WTC11 (cell line): ENCODE results near the gene PPP2R2C. TPM values are rescaled to one million over a fixed set of nuclear protein-coding genes. Genes with fewer than 3 reads are reported as not detected.
A peak's percentile ranks its signal among the peaks of the same experiment; 100 is the strongest.

Experiments
- ATAC-seq: fragments of 200-7000 bp; cut with Tn5 transposase; 2 replicates; pipeline ENCODE4 v1.10.0; 2021; ENCODE audit warnings: mild to moderate bottlenecking, moderate library complexity
- CTCF ChIA-PET: fragments of 300-600 bp; sonication (Branson Sonifier 250); formaldehyde crosslinking; loops from one replicate; lab custom pipeline; 2021; ENCODE audit warnings: antibody characterized with exemption; lab: Charles Lee
- POLR2A ChIA-PET: fragments of 350-600 bp; sonication (Branson Sonifier 250); formaldehyde crosslinking; loops from one replicate; lab custom pipeline; 2021; ENCODE audit warnings: antibody characterized with exemption; lab: Charles Lee
- DNase-seq: peaks from one replicate; pipeline ENCODE4 v3.0.0; 2021; ENCODE audit warnings: low spot score
- H3K27ac Mint-ChIP-seq: 2 replicates; pipeline ENCODE4 v1.8.0; 2021; ENCODE audit warnings: mixed read lengths
- H3K27me3 Mint-ChIP-seq: 2 replicates; pipeline ENCODE4 v1.8.0; 2021; ENCODE audit warnings: low read depth, mild to moderate bottlenecking, moderate library complexity, mixed read lengths
- H3K36me3 Mint-ChIP-seq: 2 replicates; pipeline ENCODE4 v1.8.0; 2021; ENCODE audit warnings: mixed read lengths
- H3K4me1 Mint-ChIP-seq: 2 replicates; pipeline ENCODE4 v1.8.0; 2022; ENCODE audit warnings: mixed read lengths
- H3K4me3 Mint-ChIP-seq: 2 replicates; pipeline ENCODE4 v1.8.0; 2021; ENCODE audit warnings: mild to moderate bottlenecking, moderate library complexity, mixed read lengths
- H3K9me3 Mint-ChIP-seq: 2 replicates; pipeline ENCODE4 v1.8.0; 2021; ENCODE audit warnings: mixed read lengths
- CREB1 ChIP-seq: sonication (generic); formaldehyde crosslinking; IDR thresholded peaks from 2 replicates; pipeline ENCODE4 v1.8.0; 2023; ENCODE audit warnings: mild to moderate bottlenecking, missing genetic modification reagents
- E2F1 ChIP-seq: sonication (generic); formaldehyde crosslinking; IDR thresholded peaks from 2 replicates; pipeline ENCODE4 v1.8.0; 2022; ENCODE audit warnings: mild to moderate bottlenecking, missing genetic modification reagents
- E2F4 ChIP-seq: sonication (generic); formaldehyde crosslinking; IDR thresholded peaks from 2 replicates; pipeline ENCODE4 v1.8.1; 2022; ENCODE audit warnings: low read depth, mild to moderate bottlenecking, moderate library complexity, missing genetic modification reagents, borderline replicate concordance
- ETV6 ChIP-seq: sonication (generic); formaldehyde crosslinking; IDR thresholded peaks from 2 replicates; pipeline ENCODE4 v1.8.1; 2022; ENCODE audit warnings: mild to moderate bottlenecking, missing genetic modification reagents
- FOXK1 ChIP-seq: sonication (generic); formaldehyde crosslinking; IDR thresholded peaks from 2 replicates; pipeline ENCODE4 v1.8.0; 2022; ENCODE audit warnings: mild to moderate bottlenecking, moderate library complexity, missing genetic modification reagents
- FOXP1 ChIP-seq: sonication (generic); formaldehyde crosslinking; IDR thresholded peaks from 2 replicates; pipeline ENCODE4 v1.8.0; 2022; ENCODE audit warnings: missing genetic modification reagents, mild to moderate bottlenecking, moderate library complexity, borderline replicate concordance
- GABPB1 ChIP-seq: sonication (generic); formaldehyde crosslinking; IDR thresholded peaks from 2 replicates; pipeline ENCODE4 v1.8.1; 2023; ENCODE audit warnings: mild to moderate bottlenecking, missing genetic modification reagents
- GRHL2 ChIP-seq: fragments of 250-450 bp; sonication (Bioruptor Pico); IDR thresholded peaks from 2 replicates; pipeline ENCODE4 v1.8.0; 2022; ENCODE audit warnings: mild to moderate bottlenecking, moderate library complexity; ENCODE audit not compliant: insufficient replicate concordance, severe bottlenecking
- NFE2L1 ChIP-seq: sonication (generic); formaldehyde crosslinking; IDR thresholded peaks from 2 replicates; pipeline ENCODE4 v1.8.1; 2023; ENCODE audit warnings: missing genetic modification reagents
- RORB ChIP-seq: fragments of 250-450 bp; sonication (Bioruptor Pico); IDR thresholded peaks from 2 replicates; pipeline ENCODE4 v1.9.0; 2021; ENCODE audit warnings: mild to moderate bottlenecking
- STAT6 ChIP-seq: sonication (generic); formaldehyde crosslinking; conservative IDR thresholded peaks from 2 replicates; pipeline ENCODE4 v1.8.1; 2023; ENCODE audit warnings: mild to moderate bottlenecking, low read depth, missing genetic modification reagents, moderate library complexity
- USF1 ChIP-seq: sonication (generic); formaldehyde crosslinking; IDR thresholded peaks from 2 replicates; pipeline ENCODE4 v1.8.0; 2022; ENCODE audit warnings: mild to moderate bottlenecking, missing genetic modification reagents
- ZBTB21 ChIP-seq: sonication (generic); formaldehyde crosslinking; IDR thresholded peaks from 2 replicates; pipeline ENCODE4 v1.8.1; 2023; ENCODE audit warnings: mild to moderate bottlenecking, missing genetic modification reagents, borderline replicate concordance
- ZNF121 ChIP-seq: sonication (generic); formaldehyde crosslinking; IDR thresholded peaks from 2 replicates; pipeline ENCODE4 v1.8.0; 2023; ENCODE audit warnings: missing genetic modification reagents
- ZNF281 ChIP-seq: sonication (generic); formaldehyde crosslinking; IDR thresholded peaks from 2 replicates; pipeline ENCODE4 v1.8.0; 2023; ENCODE audit warnings: mild to moderate bottlenecking, missing genetic modification reagents
- total RNA-seq: library from RNA; stranded (reverse); gene quantifications from 3 replicates; pipeline ENCODE4 v1.2.3, GENCODE V29; 2021
- TF ChIP-seq, protein P1 (sequence below): sonication (generic); formaldehyde crosslinking; IDR thresholded peaks from 2 replicates; pipeline ENCODE4 v1.8.0; 2022; ENCODE audit warnings: mild to moderate bottlenecking, missing genetic modification reagents
- TF ChIP-seq, protein P2 (sequence below): fragments of 250-450 bp; sonication (Bioruptor Pico); conservative IDR thresholded peaks from 2 replicates; pipeline ENCODE4 v1.9.0; 2021; ENCODE audit warnings: mild to moderate bottlenecking
- TF ChIP-seq, protein P3 (sequence below): sonication (generic); formaldehyde crosslinking; IDR thresholded peaks from 2 replicates; pipeline ENCODE4 v1.8.1; 2022; ENCODE audit warnings: low read depth, missing genetic modification reagents, borderline replicate concordance
- TF ChIP-seq, protein P4 (sequence below): sonication (generic); formaldehyde crosslinking; IDR thresholded peaks from 2 replicates; pipeline ENCODE4 v1.8.0; 2022; ENCODE audit warnings: mild to moderate bottlenecking, missing genetic modification reagents

Gene PPP2R2C
- total RNA-seq, 1 experiment from 2014 or later = 11.5 TPM

DNA sequence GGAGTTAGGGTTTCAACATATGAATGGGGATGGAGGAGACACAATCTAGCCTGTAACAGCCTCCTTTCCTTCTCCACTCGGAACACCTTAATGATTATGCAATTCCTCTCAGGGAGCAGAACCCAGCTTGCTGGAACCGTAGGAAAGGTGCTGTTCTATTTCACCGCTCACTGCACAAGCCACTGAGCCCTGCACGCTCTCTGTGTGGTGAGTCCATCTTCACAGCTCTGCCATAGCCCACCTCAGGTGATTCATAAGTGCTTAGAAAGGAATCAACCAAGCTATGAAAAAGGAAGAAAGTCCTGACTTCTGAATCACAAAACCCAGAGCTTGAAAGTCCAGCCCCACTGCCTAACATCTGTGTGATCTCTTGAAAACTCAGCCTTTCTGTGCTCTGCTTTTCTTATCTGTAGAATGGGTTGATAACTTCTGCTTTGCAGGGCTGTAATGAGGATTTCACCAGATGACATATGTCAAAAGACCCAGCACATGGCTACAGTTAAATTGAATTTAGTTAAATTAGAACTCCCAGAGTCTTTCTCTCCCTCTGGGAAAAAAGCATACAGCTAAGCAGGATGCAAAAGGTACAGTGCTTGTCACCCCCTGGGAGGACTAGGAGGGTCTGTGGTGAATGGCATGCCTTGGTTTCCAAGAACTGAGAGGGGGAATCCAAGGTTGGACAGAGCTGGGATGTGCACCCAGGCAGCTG lies 111.2 kb downstream of the PPP2R2C start:
- Mint-ChIP-seq H3K4me1 (peaks cover 3% of the 10 kb centered on the region; the same call in 1 of the 2 replicates), H3K9me3 (no peaks in the 10 kb centered on the region), H3K36me3 (no peaks in the 10 kb centered on the region), H3K27me3 (peaks cover 3% of the 10 kb centered on the region; the same call in 1 of the 2 replicates), H3K27ac (no peak overlapping the region), H3K4me3 (no peak overlapping the region)
- ATAC-seq (no peak), DNase-seq (no peak)
- CTCF ChIA-PET = interaction anchor here (1.3 to 2.1 kb wide), 3 partner anchors 30 to 187 kb away, joined by 4 to 11 read pairs (median 5); no protein-coding TSS in a partner anchor
- POLR2A ChIA-PET = no interaction called here
- TF ChIP-seq CREB1 (CRISPR knock-in tag) (no peak), E2F1 (CRISPR knock-in tag) (no peak), FOXK1 (CRISPR knock-in tag) (no peak), NFE2L1 (no peak), GRHL2 (CRISPR knock-in tag) (no peak), ZBTB21 (no peak)

- CTCF ChIA-PET = interaction anchor here (0.8 to 1.7 kb wide), 5 partner anchors 10 to 191 kb away, joined by 3 to 6 read pairs (median 5); no protein-coding TSS in a partner anchor
- Mint-ChIP-seq H3K27me3 (peaks cover 3% of the 10 kb centered on the region; the same call in 1 of the 2 replicates), H3K4me1 (peaks cover 3% of the 10 kb centered on the region; the same call in 1 of the 2 replicates), H3K27ac (no peak overlapping the region), H3K36me3 (no peaks in the 10 kb centered on the region), H3K9me3 (no peaks in the 10 kb centered on the region), H3K4me3 (no peak overlapping the region)
- POLR2A ChIA-PET = no interaction called here
- DNase-seq (peak; percentile 58), ATAC-seq (peak; percentile 21; the same call in 1 of the 2 replicates)
- TF ChIP-seq, protein P1, sequence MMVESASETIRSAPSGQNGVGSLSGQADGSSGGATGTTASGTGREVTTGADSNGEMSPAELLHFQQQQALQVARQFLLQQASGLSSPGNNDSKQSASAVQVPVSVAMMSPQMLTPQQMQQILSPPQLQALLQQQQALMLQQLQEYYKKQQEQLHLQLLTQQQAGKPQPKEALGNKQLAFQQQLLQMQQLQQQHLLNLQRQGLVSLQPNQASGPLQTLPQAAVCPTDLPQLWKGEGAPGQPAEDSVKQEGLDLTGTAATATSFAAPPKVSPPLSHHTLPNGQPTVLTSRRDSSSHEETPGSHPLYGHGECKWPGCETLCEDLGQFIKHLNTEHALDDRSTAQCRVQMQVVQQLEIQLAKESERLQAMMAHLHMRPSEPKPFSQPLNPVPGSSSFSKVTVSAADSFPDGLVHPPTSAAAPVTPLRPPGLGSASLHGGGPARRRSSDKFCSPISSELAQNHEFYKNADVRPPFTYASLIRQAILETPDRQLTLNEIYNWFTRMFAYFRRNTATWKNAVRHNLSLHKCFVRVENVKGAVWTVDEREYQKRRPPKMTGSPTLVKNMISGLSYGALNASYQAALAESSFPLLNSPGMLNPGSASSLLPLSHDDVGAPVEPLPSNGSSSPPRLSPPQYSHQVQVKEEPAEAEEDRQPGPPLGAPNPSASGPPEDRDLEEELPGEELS (CRISPR knock-in tag) = no peak
- no peak for TF ChIP-seq E2F4 (CRISPR knock-in tag)
- no peak for TF ChIP-seq FOXP1
- no peak for TF ChIP-seq RORB (CRISPR knock-in tag)
- no peak for TF ChIP-seq STAT6 (CRISPR knock-in tag)
- TF ChIP-seq USF1 (CRISPR knock-in tag) = no peak
- no peak for TF ChIP-seq ZNF121 (CRISPR knock-in tag)
- TF ChIP-seq ETV6 = no peak
- TF ChIP-seq, protein P2, sequence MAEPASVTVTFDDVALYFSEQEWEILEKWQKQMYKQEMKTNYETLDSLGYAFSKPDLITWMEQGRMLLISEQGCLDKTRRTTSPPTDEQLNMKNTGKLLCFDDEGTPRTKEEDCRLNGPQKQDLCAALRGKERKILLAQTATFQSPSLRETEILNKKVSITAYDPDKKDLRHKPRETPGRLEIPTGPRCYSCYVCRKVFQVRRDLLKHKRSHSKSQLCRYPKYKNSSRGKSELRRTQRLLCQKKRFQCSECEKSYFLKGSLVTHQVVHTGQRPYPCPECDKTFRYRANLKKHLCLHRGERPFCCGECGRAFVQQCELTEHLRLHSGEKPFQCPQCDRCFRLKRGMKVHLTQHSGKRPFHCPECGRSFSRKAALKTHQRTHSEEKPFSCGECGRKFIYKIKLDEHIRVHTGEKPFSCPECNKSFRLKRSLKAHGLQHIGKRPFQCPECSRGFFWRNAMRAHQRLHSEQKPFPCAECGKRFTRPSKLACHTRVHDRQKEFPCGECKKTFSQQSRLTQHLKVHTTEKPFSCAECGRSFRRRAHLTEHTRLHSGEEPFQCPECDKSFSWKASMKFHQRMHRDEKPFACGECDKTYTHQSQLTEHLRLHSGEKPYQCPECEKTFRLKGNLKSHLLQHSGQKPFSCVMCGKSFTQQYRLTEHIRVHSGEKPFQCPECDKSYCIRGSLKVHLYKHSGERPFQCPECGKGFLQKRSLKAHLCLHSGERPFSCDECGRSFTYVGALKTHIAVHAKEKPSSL (CRISPR knock-in tag) = no peak
- TF ChIP-seq, protein P3, sequence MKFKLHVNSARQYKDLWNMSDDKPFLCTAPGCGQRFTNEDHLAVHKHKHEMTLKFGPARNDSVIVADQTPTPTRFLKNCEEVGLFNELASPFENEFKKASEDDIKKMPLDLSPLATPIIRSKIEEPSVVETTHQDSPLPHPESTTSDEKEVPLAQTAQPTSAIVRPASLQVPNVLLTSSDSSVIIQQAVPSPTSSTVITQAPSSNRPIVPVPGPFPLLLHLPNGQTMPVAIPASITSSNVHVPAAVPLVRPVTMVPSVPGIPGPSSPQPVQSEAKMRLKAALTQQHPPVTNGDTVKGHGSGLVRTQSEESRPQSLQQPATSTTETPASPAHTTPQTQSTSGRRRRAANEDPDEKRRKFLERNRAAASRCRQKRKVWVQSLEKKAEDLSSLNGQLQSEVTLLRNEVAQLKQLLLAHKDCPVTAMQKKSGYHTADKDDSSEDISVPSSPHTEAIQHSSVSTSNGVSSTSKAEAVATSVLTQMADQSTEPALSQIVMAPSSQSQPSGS = no peak
- TF ChIP-seq ZNF281 (CRISPR knock-in tag) = no peak
- TF ChIP-seq, protein P4, sequence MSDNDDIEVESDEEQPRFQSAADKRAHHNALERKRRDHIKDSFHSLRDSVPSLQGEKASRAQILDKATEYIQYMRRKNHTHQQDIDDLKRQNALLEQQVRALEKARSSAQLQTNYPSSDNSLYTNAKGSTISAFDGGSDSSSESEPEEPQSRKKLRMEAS (CRISPR knock-in tag) = no peak
- TF ChIP-seq GABPB1 = no peak
These were observed 112.0 kb downstream of the PPP2R2C start for GRCh38 chr4:6360385-6360784.
